ENCODE results near the gene CFAP65.

DNA sequence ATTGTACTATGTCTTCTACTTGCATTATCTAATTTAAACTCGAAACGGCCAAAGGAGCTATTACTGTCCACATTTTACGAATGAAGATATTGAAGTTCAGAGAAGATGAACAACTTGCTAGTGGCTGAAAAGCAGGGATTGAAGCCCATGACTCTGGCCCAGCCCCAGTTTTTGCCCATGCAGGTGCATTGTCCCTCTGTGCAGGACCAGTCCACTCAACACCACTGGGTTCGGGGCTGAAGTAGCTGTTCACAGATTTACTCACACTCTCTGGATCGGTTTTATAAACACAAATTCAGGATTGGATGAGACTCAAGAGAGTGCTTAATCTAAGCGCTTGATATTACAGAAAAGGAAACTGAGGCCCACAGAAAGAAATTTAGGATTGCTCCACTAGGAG, 20.8 kb upstream of the CFAP65 start:
- TF ChIP-seq POLR2A (IDR thresholded peaks at IDR 0.05; ENCODE audit: low read length), result no peak
- no peak for TF ChIP-seq GATA1 (IDR thresholded peaks at IDR 0.05; ENCODE audit: low read depth, low read length)

All from erythroblast (primary cell).